ENCODE measurements around the gene PLEKHO2. TPM values are rescaled to one million over a fixed set of nuclear protein-coding genes. Genes with fewer than 3 reads are reported as not detected.

Gene PLEKHO2
- total RNA-seq, 1 donor from 2014 or later: 8.8 TPM

- H3K27ac Mint-ChIP-seq: peak overlapping the region; percentile 35
These were observed 61.7 kb downstream of the PLEKHO2 start for GRCh38 chr15:64903326-64903950.

GRCh38 chr15:64904189-64904588 is 62.5 kb downstream of the PLEKHO2 start:
- Mint-ChIP-seq H3K4me1 (peaks cover 15% of the 10 kb centered on the region), H3K9me3 (peaks cover 14% of the 10 kb centered on the region), H3K4me3 (no peak overlapping the region), H3K27ac (no peak overlapping the region), H3K27me3 (ENCODE audit: low read depth) (peaks cover 4% of the 10 kb centered on the region), H3K36me3 (peaks cover 10% of the 10 kb centered on the region)
- no peak for DNase-seq (ENCODE audit: low spot score in 2 of 2, unreplicated experiment in 2 of 2)
- no peak for TF ChIP-seq CTCF (IDR thresholded peaks at IDR 0.05; ENCODE audit: unreplicated experiment)

More at GRCh38 chr15:64903326-64903950, 61.7 kb downstream of the PLEKHO2 start:
- peaks cover 14% of the 10 kb centered on the region for H3K9me3 Mint-ChIP-seq
- peaks cover 10% of the 10 kb centered on the region for H3K36me3 Mint-ChIP-seq
- TF ChIP-seq CTCF (IDR thresholded peaks at IDR 0.05; ENCODE audit: unreplicated experiment): no peak
- peaks cover 15% of the 10 kb centered on the region for H3K4me1 Mint-ChIP-seq
- no peak overlapping the region for H3K4me3 Mint-ChIP-seq
- H3K27me3 Mint-ChIP-seq (ENCODE audit: low read depth): peaks cover 4% of the 10 kb centered on the region
- DNase-seq (ENCODE audit: low spot score in 2 of 2, unreplicated experiment in 2 of 2): no peak

GRCh38 chr15:64905119-64905831 is 63.6 kb downstream of the PLEKHO2 start:
- peak in 1 of 2 experiments; percentile 67 for DNase-seq (ENCODE audit: low spot score in 2 of 2, unreplicated experiment in 2 of 2)
- peak overlapping the region; percentile 64 for H3K4me3 Mint-ChIP-seq
- peaks cover 4% of the 10 kb centered on the region for H3K27me3 Mint-ChIP-seq (ENCODE audit: low read depth)
- peaks cover 15% of the 10 kb centered on the region for H3K4me1 Mint-ChIP-seq
- peak; percentile 52 for TF ChIP-seq CTCF (IDR thresholded peaks at IDR 0.05; ENCODE audit: unreplicated experiment)
- peaks cover 8% of the 10 kb centered on the region for H3K36me3 Mint-ChIP-seq
- H3K9me3 Mint-ChIP-seq: peaks cover 14% of the 10 kb centered on the region
- H3K27ac Mint-ChIP-seq: peak overlapping the region; percentile 64

GRCh38 chr15:64905941-64906340 is 64.2 kb downstream of the PLEKHO2 start:
- Mint-ChIP-seq H3K4me3 (no peak overlapping the region), H3K4me1 (peaks cover 15% of the 10 kb centered on the region), H3K36me3 (peaks cover 8% of the 10 kb centered on the region), H3K27me3 (ENCODE audit: low read depth) (peaks cover 4% of the 10 kb centered on the region), H3K9me3 (peaks cover 10% of the 10 kb centered on the region), H3K27ac (no peak overlapping the region)
- TF ChIP-seq CTCF (IDR thresholded peaks at IDR 0.05; ENCODE audit: unreplicated experiment): no peak
- no peak for DNase-seq (ENCODE audit: low spot score in 2 of 2, unreplicated experiment in 2 of 2)

GRCh38 chr15:64906402-64906801 is 64.7 kb downstream of the PLEKHO2 start:
- Mint-ChIP-seq H3K27ac (no peak overlapping the region), H3K9me3 (peaks cover 8% of the 10 kb centered on the region), H3K27me3 (ENCODE audit: low read depth) (peaks cover 8% of the 10 kb centered on the region), H3K4me1 (peaks cover 20% of the 10 kb centered on the region), H3K4me3 (no peak overlapping the region), H3K36me3 (peaks cover 6% of the 10 kb centered on the region)
- TF ChIP-seq CTCF (IDR thresholded peaks at IDR 0.05; ENCODE audit: unreplicated experiment): no peak
- no peak for DNase-seq (ENCODE audit: low spot score in 2 of 2, unreplicated experiment in 2 of 2)
